Measurements from ENCODE around the gene CENPB.
"Not testable (repeated sequence)": the region's sequence is repeated elsewhere in the genome, so short reads cannot be mapped to it uniquely, and the experiment has no call there.

CENPB gene

GRCh38 chr20:3811467-3812258 lies 25.1 kb upstream of the CENPB start:
- in situ Hi-C loops (cut with MboI; ENCODE audit: low sequenced_read_pairs), result no loop called here

- in situ Hi-C loops (cut with MboI; ENCODE audit: low sequenced_read_pairs), result no loop called here
Observed at GRCh38 chr20:3808544-3808943, 22.0 kb upstream of the CENPB start.

- in situ Hi-C loops (cut with MboI; ENCODE audit: low sequenced_read_pairs), result no loop called here
Observed at GRCh38 chr20:3804781-3805180, 18.2 kb upstream of the CENPB start.

GRCh38 chr20:3804254-3804751 lies 17.8 kb upstream of the CENPB start:
- in situ Hi-C loops (cut with MboI; ENCODE audit: low sequenced_read_pairs), result no loop called here

- in situ Hi-C loops (cut with MboI; ENCODE audit: low sequenced_read_pairs), result no loop called here
Observed at GRCh38 chr20:3803854-3804253, 17.3 kb upstream of the CENPB start.

- in situ Hi-C loops (cut with MboI; ENCODE audit: low sequenced_read_pairs), result no loop called here
Observed at GRCh38 chr20:3803289-3803688, 16.7 kb upstream of the CENPB start.

- in situ Hi-C loops (cut with MboI; ENCODE audit: low sequenced_read_pairs), result no loop called here
Observed at GRCh38 chr20:3802524-3803239, 16.1 kb upstream of the CENPB start.

GRCh38 chr20:3801846-3802245 lies 15.3 kb upstream of the CENPB start:
- in situ Hi-C loops (cut with MboI; ENCODE audit: low sequenced_read_pairs), result no loop called here

GRCh38 chr20:3801299-3801698 lies 14.8 kb upstream of the CENPB start:
- in situ Hi-C loops (cut with MboI; ENCODE audit: low sequenced_read_pairs), result no loop called here

- in situ Hi-C loops (cut with MboI; ENCODE audit: low sequenced_read_pairs), result no loop called here
Observed at GRCh38 chr20:3800878-3801260, 14.3 kb upstream of the CENPB start.

- in situ Hi-C loops (cut with MboI; ENCODE audit: low sequenced_read_pairs), result no loop called here
Observed at GRCh38 chr20:3800256-3800877, 13.8 kb upstream of the CENPB start.

GRCh38 chr20:3798908-3799248 lies 12.3 kb upstream of the CENPB start:
- in situ Hi-C loops (cut with MboI; ENCODE audit: low sequenced_read_pairs), result no loop called here

GRCh38 chr20:3798373-3798768 lies 11.8 kb upstream of the CENPB start:
- in situ Hi-C loops (cut with MboI; ENCODE audit: low sequenced_read_pairs), result no loop called here

GRCh38 chr20:3797592-3798372 lies 11.2 kb upstream of the CENPB start:
- in situ Hi-C loops (cut with MboI; ENCODE audit: low sequenced_read_pairs), result no loop called here

- in situ Hi-C loops (cut with MboI; ENCODE audit: low sequenced_read_pairs), result no loop called here
Observed at GRCh38 chr20:3797226-3797545, 10.6 kb upstream of the CENPB start.

GRCh38 chr20:3796477-3797225 lies 10.1 kb upstream of the CENPB start:
- in situ Hi-C loops (cut with MboI; ENCODE audit: low sequenced_read_pairs), result no loop called here

GRCh38 chr20:3795511-3796468 lies 9.2 kb upstream of the CENPB start, which contains the start of gene CDC25B:
CDC25B (plus strand) TSS chr20:3796310; CDS start chr20:3796532, 222 bp downstream.
- in situ Hi-C loops (cut with MboI; ENCODE audit: low sequenced_read_pairs), result no loop called here

- in situ Hi-C loops (cut with MboI; ENCODE audit: low sequenced_read_pairs), result no loop called here
Observed at GRCh38 chr20:3794701-3795420, 8.3 kb upstream of the CENPB start.

- in situ Hi-C loops (cut with MboI; ENCODE audit: low sequenced_read_pairs), result not testable (repeated sequence)
Observed at GRCh38 chr20:3794168-3794567, 7.6 kb upstream of the CENPB start.

All from hTERT RPE-1 (cell line).